Fibroblast of skin of left quadriceps (primary cell): ENCODE data around the gene NTSR1.

Experiments
- DNase-seq, 2 experiments: peaks; one replicate each; pipeline ENCODE4 v3.0.0-alpha.2; 2013; ENCODE audit warnings: low read depth in 2 of 2

Gene NTSR1

GRCh38 chr20:62755817-62756724, 47.4 kb downstream of the NTSR1 start:
- no peak for DNase-seq

GRCh38 chr20:62758226-62758912, 49.7 kb downstream of the NTSR1 start:
- no peak for DNase-seq

GRCh38 chr20:62759981-62760431, 51.4 kb downstream of the NTSR1 start:
- no peak for DNase-seq

GRCh38 chr20:62760471-62760855, 51.8 kb downstream of the NTSR1 start:
- no peak for DNase-seq

- no peak for DNase-seq
These were observed 52.5 kb downstream of the NTSR1 start for GRCh38 chr20:62760856-62761758.

- DNase-seq = no peak
These were observed 53.1 kb downstream of the NTSR1 start for GRCh38 chr20:62761759-62762131.

- DNase-seq = no peak
These were observed 53.7 kb downstream of the NTSR1 start for GRCh38 chr20:62762376-62762775.

GRCh38 chr20:62762801-62763368, 54.2 kb downstream of the NTSR1 start:
- no peak for DNase-seq

GRCh38 chr20:62763404-62763803, 54.8 kb downstream of the NTSR1 start:
- DNase-seq = no peak

GRCh38 chr20:62764156-62764935, 55.7 kb downstream of the NTSR1 start:
- no peak for DNase-seq

GRCh38 chr20:62765021-62765420, 56.4 kb downstream of the NTSR1 start:
- DNase-seq = no peak

- no peak for DNase-seq
These were observed 56.9 kb downstream of the NTSR1 start for GRCh38 chr20:62765432-62766070.

- DNase-seq = no peak
These were observed 57.4 kb downstream of the NTSR1 start for GRCh38 chr20:62766071-62766450.

- no peak for DNase-seq
These were observed 58.1 kb downstream of the NTSR1 start for GRCh38 chr20:62766716-62767115.

GRCh38 chr20:62768234-62768546, 59.6 kb downstream of the NTSR1 start:
- DNase-seq = no peak

GRCh38 chr20:62768551-62769287, 60.1 kb downstream of the NTSR1 start:
- peak in 1 of 2 experiments; percentile 22 for DNase-seq

- no peak for DNase-seq
These were observed 60.9 kb downstream of the NTSR1 start for GRCh38 chr20:62769346-62770071.

GRCh38 chr20:62770111-62770910, 61.7 kb downstream of the NTSR1 start:
- DNase-seq = no peak
